GM12892 (cell line): ENCODE results near the gene STYXL2.

ENCODE experiments used
- POLR2A ChIP-seq: IDR thresholded peaks from 2 replicates; pipeline ENCODE4 v1.6.1; 2011; ENCODE audit warnings: low read depth, low read length, control low read depth
- POLR2AphosphoS5 ChIP-seq: IDR thresholded peaks from 2 replicates; pipeline ENCODE4 v1.6.1; 2011; ENCODE audit warnings: low read depth, low read length, control low read depth

- TF ChIP-seq POLR2AphosphoS5, result no peak
- no peak for TF ChIP-seq POLR2A
Observed at GRCh38 chr1:167118188-167118587, 24.3 kb downstream of the STYXL2 start.
